ENCODE results near the gene DEPDC5.

The DEPDC5 gene

GRCh38 chr22:31926969-31927368 is 173.2 kb downstream of the DEPDC5 start:
- DNase-seq (ENCODE audit: low spot score), result no peak

GRCh38 chr22:31927562-31927961 is 173.7 kb downstream of the DEPDC5 start:
- no peak for DNase-seq (ENCODE audit: low spot score)

GRCh38 chr22:31929167-31929930 is 175.5 kb downstream of the DEPDC5 start:
- DNase-seq (ENCODE audit: low spot score), result no peak

GRCh38 chr22:31932863-31933262 is 179.0 kb downstream of the DEPDC5 start:
- DNase-seq (ENCODE audit: low spot score), result no peak

- DNase-seq (ENCODE audit: low spot score), result no peak
Measured at GRCh38 chr22:31933406-31933805, 179.6 kb downstream of the DEPDC5 start.

GRCh38 chr22:31933816-31934482 is 180.1 kb downstream of the DEPDC5 start:
- no peak for DNase-seq (ENCODE audit: low spot score)

- no peak for DNase-seq (ENCODE audit: low spot score)
Measured at GRCh38 chr22:31935961-31936635, 182.3 kb downstream of the DEPDC5 start.

- no peak for DNase-seq (ENCODE audit: low spot score)
Measured at GRCh38 chr22:31937341-31937740, 183.5 kb downstream of the DEPDC5 start.

GRCh38 chr22:31938296-31938695 is 184.5 kb downstream of the DEPDC5 start:
- DNase-seq (ENCODE audit: low spot score), result no peak

GRCh38 chr22:31940506-31940905 is 186.7 kb downstream of the DEPDC5 start:
- no peak for DNase-seq (ENCODE audit: low spot score)

- no peak for DNase-seq (ENCODE audit: low spot score)
Measured at GRCh38 chr22:31942091-31942490, 188.3 kb downstream of the DEPDC5 start.

- no peak for DNase-seq (ENCODE audit: low spot score)
Measured at GRCh38 chr22:31943206-31943977, 189.6 kb downstream of the DEPDC5 start.

- DNase-seq (ENCODE audit: low spot score), result peak; percentile 91
Measured at GRCh38 chr22:31943978-31944699, 190.3 kb downstream of the DEPDC5 start, which contains the start of gene YWHAH. TSS of gene YWHAH (plus strand) at chr22:31944535. CDS start at chr22:31944734, 199 bp downstream.

GRCh38 chr22:31944700-31945442 is 191.1 kb downstream of the DEPDC5 start:
- no peak for DNase-seq (ENCODE audit: low spot score)

GRCh38 chr22:31945443-31945855 is 191.6 kb downstream of the DEPDC5 start:
- no peak for DNase-seq (ENCODE audit: low spot score)

GRCh38 chr22:31945971-31946680 is 192.3 kb downstream of the DEPDC5 start:
- DNase-seq (ENCODE audit: low spot score), result no peak

GRCh38 chr22:31947296-31947695 is 193.5 kb downstream of the DEPDC5 start:
- peak; percentile 62 for DNase-seq (ENCODE audit: low spot score)

- DNase-seq (ENCODE audit: low spot score), result no peak
Measured at GRCh38 chr22:31948002-31948401, 194.2 kb downstream of the DEPDC5 start.

- DNase-seq (ENCODE audit: low spot score), result no peak
Measured at GRCh38 chr22:31950226-31950625, 196.4 kb downstream of the DEPDC5 start.
